Measurements from ENCODE around the gene STAT1.

STAT1 gene

DNA sequence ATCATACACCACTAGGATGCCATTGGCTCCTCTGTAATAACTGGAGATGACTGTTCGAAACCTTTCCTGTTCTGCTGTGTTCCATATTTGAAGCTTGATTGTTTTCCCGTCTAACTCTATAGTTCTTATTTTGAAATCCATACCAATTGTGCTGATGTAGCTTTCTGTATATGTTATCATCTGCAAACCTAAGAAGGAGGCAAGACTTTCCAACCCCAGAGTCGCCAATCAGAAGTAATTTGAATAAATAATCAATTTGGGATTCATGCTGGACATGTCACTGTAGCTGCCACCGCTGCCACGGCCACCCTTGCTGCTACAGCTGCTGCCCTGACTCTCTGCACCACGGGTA is 20.7 kb downstream of the STAT1 start:
- Mint-ChIP-seq H3K9me3 (no peaks in the 10 kb centered on the region), H3K4me1 (peaks cover 5% of the 10 kb centered on the region), H3K27ac (no peak overlapping the region), H3K36me3 (peaks cover 53% of the 10 kb centered on the region), H3K27me3 (no peaks in the 10 kb centered on the region), H3K4me3 (no peak overlapping the region)
- ATAC-seq (ENCODE audit: low read depth) = no peak
- DNase-seq (ENCODE audit: low spot score in 2 of 2) = no peak

DNA sequence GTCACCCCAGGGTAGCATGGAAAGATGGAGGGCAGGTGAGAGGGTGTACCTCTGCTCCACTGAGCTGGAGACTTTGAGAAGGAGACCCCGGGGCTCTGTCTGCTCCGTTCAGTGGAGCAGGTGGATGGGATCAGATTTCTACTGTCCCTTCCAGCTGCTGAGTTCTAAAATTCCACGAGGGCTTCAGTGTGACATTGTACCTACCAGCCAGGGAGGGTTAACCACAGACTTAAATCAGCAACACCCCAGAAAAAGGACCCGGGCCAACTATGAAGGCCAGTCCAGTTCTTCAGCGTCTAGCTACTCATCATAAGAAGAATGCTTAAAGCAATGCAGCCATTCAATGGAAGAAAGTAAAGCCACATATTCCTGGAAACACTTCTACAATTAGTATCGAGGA is 23.8 kb downstream of the STAT1 start:
- no peaks in the 10 kb centered on the region for H3K27me3 Mint-ChIP-seq

GRCh38 chr2:190988910-190989309 is 25.1 kb downstream of the STAT1 start:
- ATAC-seq (ENCODE audit: low read depth) (no peak), DNase-seq (ENCODE audit: low spot score in 2 of 2) (no peak)
- H3K36me3 Mint-ChIP-seq = peaks cover 41% of the 10 kb centered on the region
- no peaks in the 10 kb centered on the region for H3K9me3 Mint-ChIP-seq
- H3K27ac Mint-ChIP-seq = no peak overlapping the region
- no peak overlapping the region for H3K4me3 Mint-ChIP-seq
- no peaks in the 10 kb centered on the region for H3K27me3 Mint-ChIP-seq
- H3K4me1 Mint-ChIP-seq = no peaks in the 10 kb centered on the region

More for the DNA sequence above, 23.8 kb downstream of the STAT1 start:
- no peak overlapping the region for H3K4me3 Mint-ChIP-seq
- DNase-seq (ENCODE audit: low spot score in 2 of 2) (no peak), ATAC-seq (ENCODE audit: low read depth) (no peak)
- H3K27ac Mint-ChIP-seq = no peak overlapping the region
- H3K4me1 Mint-ChIP-seq = peaks cover 3% of the 10 kb centered on the region
- H3K36me3 Mint-ChIP-seq = peaks cover 42% of the 10 kb centered on the region
- no peaks in the 10 kb centered on the region for H3K9me3 Mint-ChIP-seq

DNA sequence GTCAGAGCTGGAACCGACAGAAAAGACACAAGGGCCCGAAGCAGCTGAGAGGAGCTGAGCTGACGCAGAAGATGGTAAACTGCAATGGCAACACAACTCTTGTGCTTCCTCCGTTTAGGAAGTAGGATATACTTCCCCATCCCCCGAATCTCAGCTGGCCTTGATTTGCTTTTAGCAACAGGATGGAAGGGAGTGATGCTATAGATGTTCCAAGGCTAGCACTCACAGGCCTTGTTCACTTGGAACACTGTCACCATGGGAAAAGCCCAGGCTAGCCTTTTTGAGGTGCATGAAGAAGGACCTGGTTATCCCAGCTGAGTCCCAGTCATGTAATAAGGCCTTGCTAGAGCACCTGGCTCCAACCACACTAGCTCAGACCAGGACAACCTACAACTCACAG is 26.0 kb downstream of the STAT1 start:
- peaks cover 35% of the 10 kb centered on the region for H3K36me3 Mint-ChIP-seq
- no peak for DNase-seq (ENCODE audit: low spot score in 2 of 2)
- no peak for ATAC-seq (ENCODE audit: low read depth)
- H3K4me1 Mint-ChIP-seq = no peaks in the 10 kb centered on the region
- no peak overlapping the region for H3K4me3 Mint-ChIP-seq
- no peak overlapping the region for H3K27ac Mint-ChIP-seq
- H3K27me3 Mint-ChIP-seq = no peaks in the 10 kb centered on the region
- H3K9me3 Mint-ChIP-seq = no peaks in the 10 kb centered on the region

DNA sequence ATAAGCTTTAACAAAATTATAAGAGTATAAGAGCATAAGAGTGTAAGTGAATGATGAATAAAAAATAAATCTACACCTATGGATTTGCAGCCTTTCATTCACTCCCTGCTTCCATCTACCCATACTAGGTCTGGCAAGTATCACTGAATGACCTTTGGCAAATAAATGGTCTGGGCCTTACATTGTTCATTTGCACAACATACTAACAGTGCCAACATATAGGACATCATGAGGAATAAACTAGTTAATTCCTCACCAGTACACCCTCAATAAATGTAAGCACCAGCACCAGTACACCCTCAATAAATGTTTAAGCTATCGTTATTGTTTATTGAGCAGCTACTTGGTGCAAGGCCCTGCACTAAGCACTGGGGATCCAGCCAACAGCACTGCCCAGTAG is 26.9 kb downstream of the STAT1 start:
- no peak overlapping the region for H3K4me3 Mint-ChIP-seq
- H3K4me1 Mint-ChIP-seq = no peaks in the 10 kb centered on the region

DNA sequence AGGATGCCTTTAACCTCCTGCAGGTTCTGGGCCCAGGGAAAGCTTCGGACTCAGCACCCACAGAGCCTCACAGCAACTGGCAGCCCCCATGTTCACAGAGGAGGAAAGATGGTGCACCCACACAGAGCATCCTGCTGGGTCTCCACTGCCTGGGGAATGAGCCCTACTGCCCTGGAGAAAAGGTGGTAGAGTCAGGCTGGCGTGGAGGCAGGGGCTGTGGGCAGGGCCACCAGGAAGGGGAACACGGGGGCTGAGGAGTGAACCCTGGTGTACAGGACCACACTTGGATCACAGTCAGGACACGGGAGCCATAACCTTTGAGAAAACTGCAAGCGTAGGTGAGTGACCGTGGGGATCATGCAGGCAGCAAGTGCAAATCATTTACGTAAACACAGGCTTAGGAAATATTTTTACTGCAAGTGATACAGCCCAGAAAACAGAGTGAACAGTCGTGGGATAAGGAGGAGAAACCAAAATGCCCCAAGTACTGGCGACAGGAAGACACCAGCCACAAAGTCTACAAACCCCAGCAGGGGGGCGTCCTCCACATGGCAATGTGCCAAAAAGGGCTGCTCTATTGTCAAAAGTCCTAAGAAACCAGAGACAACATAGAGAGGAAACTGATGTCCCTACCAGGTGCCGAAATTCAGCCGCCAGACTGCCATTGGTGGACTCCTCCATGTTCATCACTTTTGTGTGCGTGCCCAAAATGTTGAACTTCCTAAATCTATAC is 27.6 kb downstream of the STAT1 start:
- no peaks in the 10 kb centered on the region for H3K27me3 Mint-ChIP-seq
- no peak overlapping the region for H3K27ac Mint-ChIP-seq
- no peaks in the 10 kb centered on the region for H3K4me1 Mint-ChIP-seq
- H3K9me3 Mint-ChIP-seq = no peaks in the 10 kb centered on the region
- DNase-seq (ENCODE audit: low spot score in 2 of 2) (no peak), ATAC-seq (ENCODE audit: low read depth) (no peak)
- no peak overlapping the region for H3K4me3 Mint-ChIP-seq
- H3K36me3 Mint-ChIP-seq = peaks cover 43% of the 10 kb centered on the region

More for the DNA sequence above, 26.9 kb downstream of the STAT1 start:
- ATAC-seq (ENCODE audit: low read depth) = no peak
- no peak for DNase-seq (ENCODE audit: low spot score in 2 of 2)
- Mint-ChIP-seq H3K27me3 (no peaks in the 10 kb centered on the region), H3K9me3 (no peaks in the 10 kb centered on the region), H3K27ac (no peak overlapping the region), H3K36me3 (peaks cover 41% of the 10 kb centered on the region)

GRCh38 chr2:190984595-190984994 is 29.4 kb downstream of the STAT1 start:
- H3K4me1 Mint-ChIP-seq = no peaks in the 10 kb centered on the region

GRCh38 chr2:190982262-190983034 is 31.5 kb downstream of the STAT1 start:
- peak overlapping the region; percentile 70 for H3K27ac Mint-ChIP-seq

More at GRCh38 chr2:190984595-190984994, 29.4 kb downstream of the STAT1 start:
- Mint-ChIP-seq H3K27ac (peak overlapping the region; percentile 41), H3K36me3 (peaks cover 47% of the 10 kb centered on the region), H3K9me3 (no peaks in the 10 kb centered on the region), H3K4me3 (no peak overlapping the region), H3K27me3 (no peaks in the 10 kb centered on the region)
- ATAC-seq (ENCODE audit: low read depth) = no peak
- DNase-seq (ENCODE audit: low spot score in 2 of 2) = no peak

DNA sequence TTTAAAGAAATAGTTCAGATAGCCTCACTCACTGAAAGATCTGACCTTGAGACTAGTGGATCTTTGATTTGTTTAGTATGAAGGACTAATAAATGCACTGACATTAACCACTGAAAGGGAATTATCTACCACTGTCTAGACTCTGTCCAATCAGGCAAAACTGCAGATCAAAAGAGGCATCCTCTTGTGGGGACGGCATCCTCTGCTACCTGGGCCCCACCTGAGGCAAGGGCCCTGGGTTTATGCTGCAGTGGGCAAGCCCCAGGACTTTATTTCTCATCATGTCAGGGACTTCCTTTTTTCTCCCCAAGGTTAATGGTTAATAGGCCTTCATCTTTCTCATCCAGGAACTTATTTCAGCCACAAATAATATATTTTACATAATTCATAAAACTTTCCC is 32.2 kb downstream of the STAT1 start:
- Mint-ChIP-seq H3K27me3 (no peaks in the 10 kb centered on the region), H3K36me3 (peaks cover 56% of the 10 kb centered on the region), H3K4me3 (no peak overlapping the region), H3K27ac (peak overlapping the region; percentile 40), H3K9me3 (no peaks in the 10 kb centered on the region), H3K4me1 (no peaks in the 10 kb centered on the region)
- DNase-seq (ENCODE audit: low spot score in 2 of 2) = no peak
- ATAC-seq (ENCODE audit: low read depth) = no peak

More at GRCh38 chr2:190982262-190983034, 31.5 kb downstream of the STAT1 start:
- no peaks in the 10 kb centered on the region for H3K9me3 Mint-ChIP-seq
- no peaks in the 10 kb centered on the region for H3K4me1 Mint-ChIP-seq
- ATAC-seq (ENCODE audit: low read depth) = no peak
- no peak for DNase-seq (ENCODE audit: low spot score in 2 of 2)
- peaks cover 56% of the 10 kb centered on the region for H3K36me3 Mint-ChIP-seq
- no peak overlapping the region for H3K4me3 Mint-ChIP-seq
- H3K27me3 Mint-ChIP-seq = no peaks in the 10 kb centered on the region

GRCh38 chr2:190981333-190981732 is 32.6 kb downstream of the STAT1 start:
- no peak for ATAC-seq (ENCODE audit: low read depth)
- no peak for DNase-seq (ENCODE audit: low spot score in 2 of 2)
- no peak overlapping the region for H3K4me3 Mint-ChIP-seq
- peaks cover 57% of the 10 kb centered on the region for H3K36me3 Mint-ChIP-seq
- H3K4me1 Mint-ChIP-seq = no peaks in the 10 kb centered on the region
- H3K27me3 Mint-ChIP-seq = no peaks in the 10 kb centered on the region
- H3K27ac Mint-ChIP-seq = peak overlapping the region; percentile 40
- H3K9me3 Mint-ChIP-seq = no peaks in the 10 kb centered on the region

DNA sequence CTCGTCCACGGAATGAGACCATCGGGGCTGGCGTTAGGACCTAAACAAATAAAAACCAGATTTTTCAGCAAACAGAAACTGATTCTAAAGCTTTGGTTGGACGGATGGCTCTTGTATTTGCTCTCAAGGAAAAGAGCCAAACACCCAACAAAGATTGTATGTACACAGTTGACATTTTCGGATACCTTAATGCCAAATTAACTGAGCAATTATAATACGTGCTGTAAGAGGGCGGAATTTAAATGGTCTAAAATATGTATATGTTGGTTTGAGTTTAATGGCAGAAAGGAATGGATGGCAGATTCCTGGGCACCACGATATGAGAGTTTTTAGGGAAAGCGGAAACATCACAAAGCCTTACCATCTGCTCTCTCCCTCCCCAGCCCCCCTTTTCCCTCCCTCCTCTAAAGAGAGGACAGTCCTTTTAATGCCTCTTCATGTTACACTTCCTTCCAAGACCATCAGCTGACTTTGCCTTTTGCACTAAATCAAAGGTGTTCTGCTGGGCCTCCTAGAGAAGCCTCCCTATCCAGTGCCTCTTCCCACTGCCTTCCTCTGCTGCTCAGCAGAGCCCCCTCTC is 33.3 kb downstream of the STAT1 start:
- ATAC-seq (ENCODE audit: low read depth) (no peak), DNase-seq (ENCODE audit: low spot score in 2 of 2) (no peak)
- no peak overlapping the region for H3K4me3 Mint-ChIP-seq
- peaks cover 54% of the 10 kb centered on the region for H3K36me3 Mint-ChIP-seq
- H3K27ac Mint-ChIP-seq = peak overlapping the region; percentile 40
- no peaks in the 10 kb centered on the region for H3K27me3 Mint-ChIP-seq
- H3K9me3 Mint-ChIP-seq = no peaks in the 10 kb centered on the region
- H3K4me1 Mint-ChIP-seq = no peaks in the 10 kb centered on the region

DNA sequence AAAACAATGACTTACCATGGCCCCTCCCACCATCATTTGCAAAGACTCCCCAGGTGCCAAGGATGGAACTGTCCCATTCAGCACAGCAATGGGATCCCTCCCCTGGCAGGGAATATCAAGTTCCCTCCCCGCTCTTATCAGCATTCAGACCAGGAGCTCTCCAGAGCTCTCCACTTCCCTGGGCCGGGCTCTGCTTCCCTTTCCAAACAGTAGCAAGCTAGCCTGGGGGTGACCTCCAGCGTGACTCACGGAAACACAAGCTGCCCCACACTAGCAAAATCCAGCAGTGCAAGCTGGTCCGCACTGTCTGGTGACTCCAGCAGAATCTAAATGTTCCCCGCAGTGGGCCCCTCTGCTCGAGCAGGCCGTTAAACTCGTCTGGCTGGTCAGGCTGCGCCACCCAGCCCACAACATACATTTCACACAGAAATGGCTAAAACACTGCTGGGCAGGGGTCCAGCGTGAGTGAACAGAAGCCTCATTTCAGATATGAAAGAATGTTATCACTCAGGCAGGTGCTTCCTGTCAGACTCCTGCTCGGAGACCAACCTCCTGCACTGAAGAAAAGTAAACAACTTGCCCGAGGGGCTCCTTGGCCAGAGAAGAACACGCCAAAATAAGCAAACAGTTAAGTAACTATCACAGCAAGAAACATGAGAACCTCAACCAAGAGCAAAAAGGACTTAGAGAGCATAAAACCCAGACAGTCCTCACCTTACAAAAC is 33.9 kb downstream of the STAT1 start:
- no peaks in the 10 kb centered on the region for H3K27me3 Mint-ChIP-seq

GRCh38 chr2:190978389-190979053 is 35.5 kb downstream of the STAT1 start:
- no peaks in the 10 kb centered on the region for H3K4me1 Mint-ChIP-seq
- H3K27ac Mint-ChIP-seq = no peak overlapping the region
- ATAC-seq (ENCODE audit: low read depth) (no peak), DNase-seq (ENCODE audit: low spot score in 2 of 2) (no peak)
- H3K27me3 Mint-ChIP-seq = no peaks in the 10 kb centered on the region
- H3K9me3 Mint-ChIP-seq = no peaks in the 10 kb centered on the region
- H3K4me3 Mint-ChIP-seq = no peak overlapping the region
- peaks cover 53% of the 10 kb centered on the region for H3K36me3 Mint-ChIP-seq

More for the DNA sequence above, 33.9 kb downstream of the STAT1 start:
- ATAC-seq (ENCODE audit: low read depth) (no peak), DNase-seq (ENCODE audit: low spot score in 2 of 2) (no peak)
- Mint-ChIP-seq H3K4me3 (no peak overlapping the region), H3K9me3 (no peaks in the 10 kb centered on the region), H3K36me3 (peaks cover 51% of the 10 kb centered on the region), H3K4me1 (no peaks in the 10 kb centered on the region), H3K27ac (peak overlapping the region; percentile 40)
